ENCODE data around the gene FLT3.
"Not testable (repeated sequence)": the region's sequence is repeated elsewhere in the genome, so short reads cannot be mapped to it uniquely, and the experiment has no call there.

The FLT3 gene

DNA sequence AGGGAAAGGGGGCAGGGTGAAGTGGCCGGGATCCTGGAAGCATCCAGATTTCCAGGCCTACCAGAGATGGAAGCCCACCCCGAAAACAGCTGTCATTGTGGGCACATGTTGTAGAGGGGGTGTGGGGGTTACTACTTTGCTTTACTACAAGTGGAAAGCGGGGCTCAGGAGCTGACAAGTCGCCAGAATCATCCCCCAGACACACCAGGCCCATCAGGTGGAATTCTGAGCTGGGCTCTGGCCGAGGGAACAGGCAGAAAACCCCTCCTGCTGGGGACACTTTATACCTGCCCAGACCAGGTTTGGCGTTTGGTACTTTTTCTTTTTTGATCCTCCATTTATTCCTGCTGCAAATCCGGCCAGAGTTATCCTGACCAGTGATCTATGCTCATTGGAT lies 135.0 kb downstream of the FLT3 start:
- TF ChIP-seq, protein P1, sequence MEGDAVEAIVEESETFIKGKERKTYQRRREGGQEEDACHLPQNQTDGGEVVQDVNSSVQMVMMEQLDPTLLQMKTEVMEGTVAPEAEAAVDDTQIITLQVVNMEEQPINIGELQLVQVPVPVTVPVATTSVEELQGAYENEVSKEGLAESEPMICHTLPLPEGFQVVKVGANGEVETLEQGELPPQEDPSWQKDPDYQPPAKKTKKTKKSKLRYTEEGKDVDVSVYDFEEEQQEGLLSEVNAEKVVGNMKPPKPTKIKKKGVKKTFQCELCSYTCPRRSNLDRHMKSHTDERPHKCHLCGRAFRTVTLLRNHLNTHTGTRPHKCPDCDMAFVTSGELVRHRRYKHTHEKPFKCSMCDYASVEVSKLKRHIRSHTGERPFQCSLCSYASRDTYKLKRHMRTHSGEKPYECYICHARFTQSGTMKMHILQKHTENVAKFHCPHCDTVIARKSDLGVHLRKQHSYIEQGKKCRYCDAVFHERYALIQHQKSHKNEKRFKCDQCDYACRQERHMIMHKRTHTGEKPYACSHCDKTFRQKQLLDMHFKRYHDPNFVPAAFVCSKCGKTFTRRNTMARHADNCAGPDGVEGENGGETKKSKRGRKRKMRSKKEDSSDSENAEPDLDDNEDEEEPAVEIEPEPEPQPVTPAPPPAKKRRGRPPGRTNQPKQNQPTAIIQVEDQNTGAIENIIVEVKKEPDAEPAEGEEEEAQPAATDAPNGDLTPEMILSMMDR (IDR thresholded peaks at IDR 0.05; ENCODE audit: low read depth, low read length): no peak
- Histone ChIP-seq H3K27me3 (peaks cover 98% of the 10 kb centered on the region), H3K4me3 (ENCODE audit: low read depth, low read length) (no peak overlapping the region), H3K4me1 (no peaks in the 10 kb centered on the region), H3K36me3 (no peaks in the 10 kb centered on the region), H3K9me3 (no peaks in the 10 kb centered on the region)
- DNase-seq: no peak

DNA sequence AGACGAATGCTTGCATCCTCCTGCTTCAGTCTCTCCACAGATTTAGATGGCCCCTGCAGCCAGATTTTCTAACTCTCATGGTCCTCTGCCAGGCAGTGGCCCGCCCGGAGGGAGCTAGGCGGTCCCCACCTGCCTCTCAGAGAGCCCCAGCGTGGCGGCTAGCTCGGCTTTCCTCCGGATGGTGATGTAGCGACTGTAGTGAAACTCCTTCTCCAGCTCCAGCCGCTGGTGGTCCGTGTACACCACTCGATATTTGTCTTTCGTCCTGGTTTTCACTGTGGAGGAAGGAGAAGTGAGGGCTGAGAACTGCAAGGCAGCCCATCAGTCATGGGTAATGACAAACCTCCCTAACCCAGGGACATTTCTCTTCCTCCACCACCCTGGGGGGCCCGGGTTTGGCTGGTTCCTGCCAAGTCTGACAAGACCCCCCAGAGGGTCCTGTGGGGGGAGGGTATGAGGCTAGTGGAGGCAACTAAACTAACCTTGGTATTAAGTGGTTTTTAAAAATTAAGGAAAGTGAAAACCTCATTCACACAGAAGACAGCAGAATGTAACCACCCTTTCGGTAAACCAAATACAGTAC lies 135.5 kb downstream of the FLT3 start:
- Histone ChIP-seq H3K27me3 (peaks cover 98% of the 10 kb centered on the region), H3K4me3 (ENCODE audit: low read depth, low read length) (no peak overlapping the region)

DNA sequence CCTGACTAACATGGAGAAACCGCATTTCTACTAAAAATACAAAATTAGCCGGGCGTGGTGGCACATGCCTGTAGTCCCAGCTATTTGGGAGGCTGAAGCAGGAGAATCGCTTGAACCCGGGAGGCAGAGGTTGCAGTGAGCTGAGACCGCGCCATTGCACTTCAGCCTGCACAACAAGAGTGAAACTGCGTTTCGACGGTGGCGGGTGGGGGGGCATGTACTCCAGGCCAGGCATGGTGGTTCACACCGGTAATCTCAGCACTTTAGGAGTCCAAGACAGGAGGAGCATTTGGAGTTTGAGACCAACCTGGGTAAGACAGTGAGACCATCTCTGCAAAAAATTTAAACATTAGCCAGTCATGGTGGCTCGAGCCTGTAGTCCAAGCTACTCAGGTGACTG lies 136.2 kb downstream of the FLT3 start:
- not testable (repeated sequence) for H3K36me3 ChIP-seq; H3K9me3 ChIP-seq; H3K4me3 ChIP-seq (ENCODE audit: low read depth, low read length); H3K4me1 ChIP-seq; DNase-seq
- peaks cover 98% of the 10 kb centered on the region for H3K27me3 ChIP-seq

More for the DNA sequence above, 135.5 kb downstream of the FLT3 start:
- no peaks in the 10 kb centered on the region for H3K36me3 ChIP-seq
- DNase-seq: no peak
- TF ChIP-seq, protein P1 (IDR thresholded peaks at IDR 0.05; ENCODE audit: low read depth, low read length): no peak
- H3K9me3 ChIP-seq: no peaks in the 10 kb centered on the region
- H3K4me1 ChIP-seq: no peaks in the 10 kb centered on the region

DNA sequence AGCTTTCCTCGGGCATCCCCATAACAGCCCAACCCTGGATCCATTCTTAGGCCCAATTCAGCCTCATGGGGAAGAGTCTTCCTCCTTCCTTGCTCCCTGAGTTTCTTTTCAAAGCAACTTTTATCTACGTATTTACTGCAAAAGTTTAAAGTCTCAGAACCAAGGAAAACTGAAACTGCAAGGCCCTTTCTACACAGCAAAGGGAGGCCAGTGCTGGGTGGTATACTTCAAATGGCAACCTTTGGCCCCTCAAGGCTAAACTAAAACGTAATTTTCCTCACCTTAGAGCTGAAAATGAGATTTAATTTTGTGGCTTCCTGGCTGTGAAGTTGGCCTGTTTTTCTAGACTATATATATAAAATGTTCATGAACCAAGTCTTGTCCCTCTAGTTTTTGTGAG lies 136.9 kb downstream of the FLT3 start:
- Histone ChIP-seq H3K9me3 (no peaks in the 10 kb centered on the region), H3K27me3 (peaks cover 98% of the 10 kb centered on the region), H3K4me3 (ENCODE audit: low read depth, low read length) (no peak overlapping the region), H3K36me3 (no peaks in the 10 kb centered on the region), H3K4me1 (no peaks in the 10 kb centered on the region)
- no peak for DNase-seq
- TF ChIP-seq, protein P1 (IDR thresholded peaks at IDR 0.05; ENCODE audit: low read depth, low read length): no peak

DNA sequence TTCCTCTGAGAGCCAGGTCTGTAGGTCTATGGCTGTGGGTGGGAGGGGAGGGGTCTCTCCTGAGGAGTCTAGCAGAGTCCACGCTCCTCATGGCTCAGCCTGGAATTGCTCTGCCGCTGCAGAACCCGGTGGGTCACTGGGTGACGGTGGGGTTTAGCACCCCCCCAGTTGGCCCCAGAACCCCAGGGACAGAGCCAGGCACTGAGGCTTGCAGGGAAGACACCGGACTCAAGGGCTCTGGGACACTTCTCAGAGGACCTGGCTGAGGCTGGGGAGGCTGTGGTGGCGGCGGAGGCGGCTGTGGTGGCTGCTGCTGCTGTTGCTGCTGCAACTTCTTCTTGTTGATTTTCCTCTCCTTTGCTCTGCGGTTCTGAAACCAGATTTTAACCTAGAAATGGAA lies 137.4 kb downstream of the FLT3 start:
- no peaks in the 10 kb centered on the region for H3K9me3 ChIP-seq
- no peaks in the 10 kb centered on the region for H3K4me1 ChIP-seq
- DNase-seq: no peak
- no peaks in the 10 kb centered on the region for H3K36me3 ChIP-seq
- no peak overlapping the region for H3K4me3 ChIP-seq (ENCODE audit: low read depth, low read length)
- H3K27me3 ChIP-seq: peaks cover 98% of the 10 kb centered on the region
- TF ChIP-seq, protein P1 (IDR thresholded peaks at IDR 0.05; ENCODE audit: low read depth, low read length): no peak

DNA sequence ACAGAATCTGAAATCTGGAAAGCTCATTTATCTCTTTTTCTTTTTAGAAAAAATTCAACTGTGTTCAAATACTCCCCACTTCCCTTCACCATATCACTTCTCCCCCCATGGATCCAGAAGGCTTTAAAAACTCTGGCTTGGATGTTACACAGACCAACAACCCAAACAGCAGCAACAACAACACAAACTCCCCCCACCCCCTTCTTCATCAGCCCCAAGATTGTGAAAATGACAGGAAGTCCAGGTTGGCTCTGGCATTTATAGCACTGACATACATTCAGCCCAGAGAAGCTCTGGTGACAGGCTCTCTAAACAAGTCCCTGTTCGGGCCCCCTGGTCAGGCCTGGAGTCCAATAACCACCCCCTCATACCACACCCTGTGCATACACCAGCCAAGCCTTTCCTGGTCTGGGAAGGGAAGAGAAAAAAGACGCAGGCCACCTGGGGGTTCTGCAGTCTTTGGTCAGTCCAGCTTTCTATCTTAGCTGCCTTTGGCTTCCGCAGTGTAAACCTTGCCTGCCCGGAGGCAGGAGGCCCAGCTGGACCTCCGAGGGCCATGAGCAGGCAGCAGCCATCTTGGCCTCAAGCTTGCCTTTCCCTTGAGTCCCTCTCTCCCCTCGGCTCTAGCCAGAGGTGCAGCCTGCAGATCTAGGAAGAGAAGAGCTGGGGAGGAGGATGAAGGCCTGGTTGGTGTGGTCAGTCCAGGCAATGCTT lies 138.1 kb downstream of the FLT3 start:
- Histone ChIP-seq H3K9me3 (no peaks in the 10 kb centered on the region), H3K4me1 (no peaks in the 10 kb centered on the region), H3K36me3 (no peaks in the 10 kb centered on the region), H3K27me3 (peaks cover 98% of the 10 kb centered on the region), H3K4me3 (ENCODE audit: low read depth, low read length) (no peak overlapping the region)
- TF ChIP-seq, protein P1 (IDR thresholded peaks at IDR 0.05; ENCODE audit: low read depth, low read length): no peak
- DNase-seq: no peak
